Measurements from ENCODE around the gene RSPH9.
"Not testable (repeated sequence)": the region's sequence is repeated elsewhere in the genome, so short reads cannot be mapped to it uniquely, and the experiment has no call there.

The RSPH9 gene

DNA sequence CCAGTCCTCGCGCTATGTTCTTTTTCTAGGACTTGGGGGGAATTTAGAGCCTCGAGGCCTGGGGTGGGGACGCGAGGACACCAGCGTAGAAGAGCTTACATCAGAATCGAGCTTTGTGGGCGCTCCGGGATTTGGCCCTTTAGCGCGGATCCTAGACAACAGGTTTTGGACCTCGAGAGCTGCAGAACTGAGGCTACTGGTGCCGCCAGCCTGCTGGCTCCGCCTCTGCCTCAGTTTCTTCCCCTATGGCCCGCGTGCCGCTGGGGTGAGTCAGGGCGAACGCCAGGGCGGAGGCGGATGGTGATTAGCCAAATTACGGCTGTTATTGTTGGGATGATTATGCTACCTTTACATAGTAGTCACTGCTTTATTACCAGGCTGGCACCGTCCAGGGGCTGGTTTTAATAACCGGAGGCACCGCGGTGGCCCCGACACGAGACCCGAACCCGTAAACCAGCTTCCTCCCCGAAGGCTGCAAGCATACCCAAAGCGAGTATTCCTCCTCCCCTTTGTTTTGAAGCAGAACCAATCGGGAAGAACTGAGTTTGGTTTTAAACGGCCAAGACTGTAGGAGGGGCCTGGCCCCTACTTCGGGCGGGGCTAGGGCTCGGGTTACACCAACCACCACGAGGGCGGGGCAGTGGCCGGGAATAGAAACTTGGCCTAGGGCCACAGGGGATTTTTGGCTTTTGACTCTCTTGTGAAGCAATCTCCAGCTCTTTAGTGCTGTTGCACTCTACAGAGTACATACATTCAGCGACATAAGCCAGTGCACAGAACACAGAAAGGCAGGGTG lies 15.1 kb upstream of the RSPH9 start:
- DNase-seq = peak; percentile 83

DNA sequence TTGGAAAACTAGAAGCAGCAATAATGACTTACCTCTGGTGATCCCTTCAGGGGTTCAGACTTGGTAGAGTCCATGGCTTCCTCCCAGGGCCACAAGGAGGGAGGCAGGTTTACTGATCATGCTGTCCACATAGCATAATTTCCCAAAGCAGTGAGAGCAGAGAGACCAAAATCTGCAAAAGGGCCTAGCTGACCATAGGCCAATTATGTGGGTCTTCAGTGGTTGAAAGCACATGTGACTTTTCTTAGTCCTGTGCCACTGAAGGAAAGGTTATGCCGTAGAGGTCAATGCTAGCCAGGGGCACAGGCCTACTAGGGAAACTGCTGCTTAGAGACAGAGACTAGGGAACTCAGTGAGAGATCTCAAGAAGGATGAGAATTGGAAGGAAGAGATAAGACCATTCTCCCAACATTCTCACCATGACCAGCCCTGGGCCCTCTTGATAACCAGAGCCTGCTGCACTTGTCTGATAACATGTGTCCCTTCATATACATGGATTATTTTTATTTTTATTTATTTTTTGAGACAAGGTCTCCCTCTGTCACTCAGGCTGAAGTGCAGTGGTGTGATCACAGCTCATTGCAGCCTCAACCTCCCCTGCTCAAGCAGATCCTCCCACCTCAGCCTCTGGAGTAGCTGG lies 13.7 kb upstream of the RSPH9 start:
- no peak for DNase-seq

DNA sequence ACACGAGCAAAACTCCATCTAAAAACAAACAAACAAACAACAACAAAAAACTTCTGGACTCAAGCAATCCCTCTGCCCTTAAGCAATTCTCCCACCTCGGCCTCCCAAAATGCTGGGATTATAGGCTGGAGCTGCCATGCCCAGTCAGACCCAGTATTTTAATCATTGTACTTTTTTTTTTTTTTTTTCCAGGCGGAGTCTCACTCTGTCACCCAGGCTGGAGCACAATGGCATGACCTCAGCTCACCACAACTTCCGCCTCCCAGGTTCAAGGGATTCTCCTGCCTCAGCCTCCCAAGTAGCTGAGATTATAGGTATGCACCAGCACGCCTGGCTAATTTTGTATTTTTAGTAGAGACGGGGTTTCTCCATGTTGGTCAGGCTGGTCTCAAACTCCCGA lies 11.8 kb upstream of the RSPH9 start:
- not testable (repeated sequence) for DNase-seq

DNA sequence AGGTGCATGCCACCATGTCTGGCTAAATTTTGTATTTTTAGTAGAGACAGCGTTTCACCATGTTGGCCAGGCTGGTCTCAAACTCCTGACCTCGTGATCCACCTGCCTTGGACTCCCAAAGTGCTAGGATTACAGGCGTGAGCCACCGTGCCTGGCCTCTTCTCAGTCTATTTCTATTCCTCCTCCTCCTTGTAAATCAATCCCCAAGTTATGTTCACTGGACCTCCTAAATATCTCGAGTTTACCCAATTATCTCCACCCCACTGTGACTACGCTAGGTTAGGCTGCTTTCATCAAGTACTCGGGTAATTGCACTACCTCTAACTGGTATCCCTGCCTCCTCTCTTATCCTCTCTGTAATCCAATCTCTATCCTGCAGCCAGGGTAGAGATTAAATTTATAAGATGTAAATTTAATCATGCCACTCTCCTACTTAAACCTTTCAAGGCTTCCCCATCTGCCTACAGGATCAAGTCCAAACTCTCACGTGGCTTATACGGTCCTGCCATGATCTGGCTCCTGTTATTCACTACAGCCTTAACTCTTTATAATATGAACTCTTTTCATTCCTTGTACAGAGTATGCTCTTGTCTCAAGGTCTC lies 10.0 kb upstream of the RSPH9 start:
- DNase-seq = no peak

DNA sequence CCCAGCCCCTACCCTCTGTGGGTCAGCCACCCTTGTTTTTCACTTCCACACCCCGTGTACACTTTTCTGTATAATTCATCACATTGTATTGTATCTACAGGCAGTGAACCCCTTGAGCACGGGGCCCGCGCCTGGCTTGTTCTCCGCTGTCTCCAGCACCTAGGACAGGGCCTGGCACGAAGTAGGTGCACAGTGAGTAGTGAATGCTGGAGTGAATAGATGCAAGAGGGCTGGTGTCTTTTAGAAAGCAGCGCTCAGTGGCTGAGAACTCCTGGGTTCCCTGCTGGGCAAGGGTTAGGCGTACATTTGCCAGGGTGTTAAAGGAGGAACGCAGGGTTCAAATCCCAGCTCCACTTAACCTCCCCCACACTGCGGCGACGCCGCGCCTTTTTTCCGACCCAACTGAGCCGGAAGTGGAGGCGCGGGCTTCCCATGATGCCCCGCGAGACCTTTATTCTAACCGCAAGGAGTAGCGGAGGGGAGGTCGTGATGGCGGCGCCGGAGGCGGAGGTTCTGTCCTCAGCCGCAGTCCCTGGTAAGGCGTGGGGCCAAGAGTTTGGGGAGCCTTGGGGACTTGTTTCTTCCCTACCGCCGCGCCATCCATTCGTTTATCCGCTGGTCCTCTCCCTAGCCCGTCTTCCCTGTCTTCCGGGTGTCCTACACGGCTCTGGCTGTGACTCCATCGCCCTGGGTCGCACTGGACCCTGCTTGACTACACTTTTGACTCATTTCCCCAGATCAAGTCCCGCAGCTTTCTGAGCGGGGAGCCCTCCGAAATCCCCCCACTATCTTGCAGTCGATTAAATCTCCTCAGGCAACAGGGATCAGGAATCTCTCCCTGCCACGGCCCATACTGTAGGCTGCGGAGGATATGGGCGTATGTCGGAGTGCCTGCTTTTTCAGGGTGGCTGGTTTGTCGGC lies 9.2 kb upstream of the RSPH9 start, which contains the start of gene MAD2L1BP:
Gene MAD2L1BP (plus strand): TSS at position 454 of the 921 bp plus-strand sequence. CDS start 36 bp downstream, at position 490.
- DNase-seq = peak; percentile 17

DNA sequence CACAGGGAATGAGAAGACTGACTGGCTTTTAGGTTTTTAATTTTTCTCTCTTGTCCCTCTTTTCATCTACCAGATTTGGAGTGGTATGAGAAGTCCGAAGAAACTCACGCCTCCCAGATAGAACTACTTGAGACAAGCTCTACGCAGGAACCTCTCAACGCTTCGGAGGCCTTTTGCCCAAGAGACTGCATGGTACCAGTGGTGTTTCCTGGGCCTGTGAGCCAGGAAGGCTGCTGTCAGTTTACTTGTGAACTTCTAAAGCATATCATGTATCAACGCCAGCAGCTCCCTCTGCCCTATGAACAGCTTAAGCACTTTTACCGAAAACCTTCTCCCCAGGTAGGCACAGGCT lies 8.6 kb upstream of the RSPH9 start:
- DNase-seq = no peak

DNA sequence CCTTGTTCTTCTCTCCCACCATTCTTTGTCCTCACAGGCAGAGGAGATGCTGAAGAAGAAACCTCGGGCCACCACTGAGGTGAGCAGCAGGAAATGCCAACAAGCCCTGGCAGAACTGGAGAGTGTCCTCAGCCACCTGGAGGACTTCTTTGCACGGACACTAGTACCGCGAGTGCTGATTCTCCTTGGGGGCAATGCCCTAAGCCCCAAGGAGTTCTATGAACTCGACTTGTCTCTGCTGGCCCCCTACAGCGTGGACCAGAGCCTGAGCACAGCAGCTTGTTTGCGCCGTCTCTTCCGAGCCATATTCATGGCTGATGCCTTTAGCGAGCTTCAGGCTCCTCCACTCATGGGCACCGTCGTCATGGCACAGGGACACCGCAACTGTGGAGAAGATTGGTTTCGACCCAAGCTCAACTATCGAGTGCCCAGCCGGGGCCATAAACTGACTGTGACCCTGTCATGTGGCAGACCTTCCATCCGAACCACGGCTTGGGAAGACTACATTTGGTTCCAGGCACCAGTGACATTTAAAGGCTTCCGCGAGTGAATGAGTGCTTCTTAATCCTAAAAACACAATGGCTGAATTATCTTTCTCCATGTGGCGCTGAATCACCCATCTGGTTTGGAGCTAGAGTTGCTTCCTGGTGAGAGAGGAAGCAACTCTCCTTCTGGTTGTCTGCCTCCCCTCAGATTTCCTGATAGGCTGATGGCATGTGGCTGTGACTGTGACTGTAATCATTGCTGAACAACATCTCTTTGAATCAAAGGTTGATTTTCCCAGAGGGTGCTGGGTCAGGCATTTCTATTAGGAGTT lies 4.6 kb upstream of the RSPH9 start:
- DNase-seq = no peak

DNA sequence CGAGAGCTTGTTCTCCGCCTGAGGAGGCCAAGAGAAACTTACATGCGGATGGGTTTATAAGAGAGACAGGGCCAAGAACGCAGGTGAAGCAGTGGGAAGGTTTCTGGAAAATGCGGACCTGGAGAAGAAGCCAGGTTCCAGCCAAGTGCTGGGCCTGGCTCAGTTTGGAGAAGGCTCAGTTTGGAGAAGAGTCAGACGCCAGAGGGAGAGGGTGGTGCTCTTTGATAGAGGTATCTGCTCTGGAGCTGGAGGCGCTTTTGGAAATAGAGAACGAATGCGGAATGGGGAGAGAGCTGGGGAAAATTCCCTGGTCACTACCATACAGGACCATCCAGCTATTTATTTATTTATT lies 753 bp downstream of the RSPH9 start:
- DNase-seq = no peak

DNA sequence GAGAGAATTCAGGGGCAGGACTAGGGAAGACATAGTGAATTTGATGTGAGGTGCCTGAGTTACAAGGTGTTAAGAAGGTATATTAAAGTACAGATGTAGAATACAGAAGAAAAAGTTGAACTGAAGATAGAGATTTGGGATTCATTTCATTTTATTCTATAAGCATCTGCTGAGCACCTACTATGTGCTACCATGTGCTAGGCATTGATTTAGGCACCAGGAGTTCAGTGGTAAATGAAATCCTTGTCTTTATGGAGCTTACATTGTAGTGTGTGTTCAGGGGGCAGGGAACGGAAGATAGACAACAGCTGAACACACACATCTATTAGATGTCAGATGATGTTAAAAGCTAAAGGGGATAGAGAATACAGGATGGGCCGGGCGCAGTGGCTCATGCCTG lies 2.8 kb downstream of the RSPH9 start:
- no peak for DNase-seq

DNA sequence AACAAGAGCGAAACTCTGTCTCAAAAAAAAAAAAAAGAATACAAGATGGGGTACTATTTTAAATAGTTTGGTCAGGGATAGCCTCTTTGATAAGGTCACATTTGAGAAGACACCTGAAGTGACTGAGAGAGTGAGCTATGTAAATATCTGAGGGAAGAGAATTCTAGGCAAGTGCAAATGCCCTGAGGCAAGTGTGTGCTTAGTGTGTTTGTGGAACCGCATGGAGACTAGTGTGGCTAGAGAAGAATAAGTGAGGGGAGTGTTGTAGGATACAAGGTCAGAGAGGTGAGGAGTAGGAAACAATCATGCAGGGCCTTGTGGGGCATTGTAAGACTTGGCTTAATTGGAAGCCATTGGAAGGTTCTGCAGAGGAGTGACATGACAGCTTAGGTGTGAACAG lies 3.4 kb downstream of the RSPH9 start:
- no peak for DNase-seq

DNA sequence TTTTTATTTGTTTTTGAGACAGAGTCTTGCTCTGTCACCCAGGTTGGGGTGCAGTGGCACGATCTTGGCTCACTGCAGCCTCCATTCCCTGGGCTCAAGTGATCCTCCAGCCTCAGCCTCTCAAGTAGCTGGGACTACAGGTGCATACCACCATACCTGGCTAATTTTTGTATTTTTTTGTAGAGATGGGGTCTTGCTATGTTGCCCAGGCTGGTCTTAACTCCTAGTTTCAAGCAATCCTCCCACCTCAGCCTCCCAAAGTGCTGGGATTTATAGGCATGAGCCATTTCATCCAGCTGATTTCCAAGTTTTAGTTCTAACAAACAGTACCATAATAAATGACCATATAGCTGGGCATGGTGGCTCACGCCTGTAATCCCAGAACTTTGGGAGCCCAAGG lies 8.0 kb downstream of the RSPH9 start:
- not testable (repeated sequence) for DNase-seq

DNA sequence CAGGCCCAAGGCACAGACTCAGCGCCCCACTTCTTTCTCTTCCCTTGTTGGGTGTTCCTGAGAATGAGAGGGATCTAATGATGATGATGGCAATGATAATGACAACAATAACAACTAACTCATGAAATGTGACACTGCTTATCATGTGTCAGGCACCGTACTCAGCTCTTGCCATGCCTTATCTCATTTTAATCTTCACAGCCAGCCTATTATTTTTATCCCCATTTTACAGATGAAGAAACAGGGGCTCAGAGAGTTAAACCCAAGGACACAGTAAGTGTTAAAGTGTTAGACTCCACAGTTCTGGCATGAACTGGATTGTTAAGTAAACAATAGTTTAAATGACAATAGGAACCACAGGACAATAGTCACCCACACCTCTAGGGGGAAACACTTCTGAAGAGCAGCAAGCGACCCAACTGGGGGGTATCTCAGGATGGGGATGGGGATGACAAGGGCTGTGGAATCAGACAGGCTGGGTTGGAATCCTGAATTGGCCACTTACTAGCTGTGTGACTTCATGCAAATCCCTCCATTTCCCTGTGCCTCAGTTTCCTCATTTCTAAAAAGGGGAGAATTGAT lies 12.5 kb downstream of the RSPH9 start:
- DNase-seq = no peak

DNA sequence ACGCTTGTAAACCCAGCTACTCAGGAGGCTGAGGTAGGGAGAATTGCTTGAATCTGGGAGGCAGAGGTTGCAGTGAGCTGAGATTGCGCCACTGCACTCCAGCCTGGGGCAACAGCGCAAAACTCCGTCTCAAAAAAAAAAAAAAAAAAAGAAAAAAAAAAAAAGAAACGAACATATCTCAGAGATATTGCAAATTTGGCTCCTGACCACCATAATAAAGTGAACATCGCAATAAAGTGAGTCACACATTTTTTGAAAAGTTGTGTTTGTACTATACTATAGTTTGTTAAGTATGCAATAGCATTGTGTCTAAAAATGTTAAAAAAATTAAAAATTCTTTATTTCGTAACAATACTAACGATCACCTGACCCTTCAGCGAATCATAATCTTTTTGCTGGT lies 13.3 kb downstream of the RSPH9 start:
- no peak for DNase-seq

DNA sequence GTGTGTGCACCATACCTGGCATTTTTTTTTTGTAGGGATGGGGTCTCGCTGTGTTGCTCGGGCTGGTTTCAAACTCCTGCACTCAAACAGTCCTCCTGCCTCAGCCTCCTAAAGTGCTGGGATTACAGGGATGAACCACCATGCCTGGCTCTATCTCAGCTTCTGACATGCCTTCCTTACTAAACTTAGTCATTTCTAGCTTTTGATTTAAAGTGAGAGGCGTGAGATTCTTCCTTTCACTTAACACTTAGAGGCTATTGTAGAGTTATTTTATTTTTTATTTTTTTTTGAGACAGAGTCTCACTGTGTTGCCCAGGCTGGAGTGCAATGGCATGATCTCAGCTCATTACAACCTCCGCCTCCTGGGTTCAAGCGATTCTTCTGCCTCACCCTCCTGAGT lies 18.1 kb downstream of the RSPH9 start:
- not testable (repeated sequence) for DNase-seq

DNA sequence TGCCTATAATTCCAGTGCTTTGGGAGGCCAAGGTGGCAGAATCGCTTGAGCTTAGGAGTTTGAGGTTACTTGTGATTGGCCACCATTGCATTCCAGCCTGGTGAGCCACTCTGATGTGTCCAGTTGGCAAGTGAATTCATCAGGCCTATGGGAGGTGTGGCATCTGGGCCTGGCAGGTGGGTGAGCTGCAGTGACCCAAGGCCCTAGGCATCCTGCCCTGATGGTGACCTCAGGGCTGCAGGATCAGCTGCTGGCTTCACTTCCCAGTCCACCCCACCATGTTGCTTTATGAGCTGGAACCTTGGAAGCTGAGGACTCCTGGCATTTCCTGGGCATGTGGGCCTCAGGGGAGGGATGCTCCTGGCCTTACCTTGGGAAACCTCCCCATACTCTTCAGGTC lies 20.5 kb downstream of the RSPH9 start:
- DNase-seq = no peak

DNA sequence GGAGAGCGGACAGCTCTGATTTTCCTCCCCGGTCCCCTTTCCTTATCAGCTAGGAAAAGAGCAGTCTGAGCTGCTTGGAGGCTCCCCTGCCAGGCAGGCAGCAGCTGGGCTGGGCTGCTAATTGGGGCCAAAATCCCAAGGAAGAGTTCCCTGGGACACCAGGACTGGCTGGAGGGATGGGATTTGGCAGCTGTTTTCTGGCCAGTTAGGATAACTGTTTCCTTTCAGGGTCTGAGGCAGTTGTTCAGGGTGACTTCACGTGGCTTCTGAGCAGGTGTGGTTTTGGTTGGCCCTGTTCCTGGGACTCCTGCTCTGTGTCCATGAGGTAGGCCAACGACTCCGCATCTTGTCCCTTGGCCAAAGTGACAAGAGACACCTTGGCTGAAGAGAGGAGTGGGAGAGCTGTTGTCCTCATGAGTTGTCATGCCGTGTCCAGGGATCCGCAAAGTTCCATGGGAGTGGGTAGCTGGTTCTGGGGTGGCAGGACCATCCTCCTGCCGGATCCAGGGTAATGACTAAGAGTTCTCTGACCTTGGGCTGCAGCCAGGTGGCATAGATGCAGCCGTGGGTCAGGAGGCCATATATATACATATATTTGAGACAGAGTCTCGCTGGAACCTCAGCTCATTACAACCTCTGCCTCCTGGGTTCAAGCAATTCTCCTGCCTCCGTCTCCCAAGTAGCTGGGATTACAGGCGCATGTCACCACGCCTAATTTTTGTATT lies 21.5 kb downstream of the RSPH9 start:
- DNase-seq = no peak

DNA sequence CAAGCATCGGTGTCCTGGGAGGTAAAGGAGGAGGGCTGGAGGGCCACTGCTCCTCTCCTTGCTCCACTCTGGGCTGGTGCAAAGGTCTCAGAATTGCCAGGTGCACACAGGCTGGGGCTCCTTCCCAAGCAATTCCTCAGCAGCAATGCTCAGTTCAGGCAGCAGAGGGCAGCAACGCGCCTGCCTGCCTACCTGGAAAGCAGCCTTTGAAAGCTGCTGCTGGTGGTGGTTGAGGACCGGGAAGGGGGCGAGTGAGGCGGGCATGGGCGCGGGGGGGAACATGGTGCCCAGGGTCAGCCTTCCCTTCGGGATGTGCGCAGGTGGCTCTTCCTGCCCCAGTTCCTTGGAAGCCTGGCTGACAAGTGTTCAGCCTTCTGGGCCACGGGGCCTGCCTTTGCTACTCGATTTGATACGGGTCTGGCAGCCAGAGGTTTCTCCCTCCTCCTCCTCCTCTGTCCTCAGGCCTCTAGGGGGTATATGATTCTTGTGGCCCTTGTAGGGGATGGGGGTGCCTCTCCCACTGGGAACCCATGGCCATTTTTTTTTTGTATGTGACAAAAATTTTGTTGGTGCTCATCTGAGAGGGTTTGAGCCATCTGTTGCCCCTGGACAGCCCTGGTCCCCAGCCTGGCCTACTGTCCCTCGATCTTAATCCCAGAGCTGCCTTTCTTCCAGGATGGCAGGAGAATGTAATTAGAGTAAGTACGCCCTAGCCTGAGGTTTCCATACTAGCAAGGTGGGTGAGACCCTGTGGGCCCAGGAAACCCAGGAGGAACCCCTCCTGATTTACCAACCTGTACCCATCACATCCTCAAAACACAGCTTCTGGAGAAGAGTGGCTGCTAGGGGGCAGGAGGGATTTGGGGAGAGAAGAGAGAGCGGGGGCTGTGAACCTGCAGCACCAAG lies 22.7 kb downstream of the RSPH9 start:
- DNase-seq = peak; percentile 28

DNA sequence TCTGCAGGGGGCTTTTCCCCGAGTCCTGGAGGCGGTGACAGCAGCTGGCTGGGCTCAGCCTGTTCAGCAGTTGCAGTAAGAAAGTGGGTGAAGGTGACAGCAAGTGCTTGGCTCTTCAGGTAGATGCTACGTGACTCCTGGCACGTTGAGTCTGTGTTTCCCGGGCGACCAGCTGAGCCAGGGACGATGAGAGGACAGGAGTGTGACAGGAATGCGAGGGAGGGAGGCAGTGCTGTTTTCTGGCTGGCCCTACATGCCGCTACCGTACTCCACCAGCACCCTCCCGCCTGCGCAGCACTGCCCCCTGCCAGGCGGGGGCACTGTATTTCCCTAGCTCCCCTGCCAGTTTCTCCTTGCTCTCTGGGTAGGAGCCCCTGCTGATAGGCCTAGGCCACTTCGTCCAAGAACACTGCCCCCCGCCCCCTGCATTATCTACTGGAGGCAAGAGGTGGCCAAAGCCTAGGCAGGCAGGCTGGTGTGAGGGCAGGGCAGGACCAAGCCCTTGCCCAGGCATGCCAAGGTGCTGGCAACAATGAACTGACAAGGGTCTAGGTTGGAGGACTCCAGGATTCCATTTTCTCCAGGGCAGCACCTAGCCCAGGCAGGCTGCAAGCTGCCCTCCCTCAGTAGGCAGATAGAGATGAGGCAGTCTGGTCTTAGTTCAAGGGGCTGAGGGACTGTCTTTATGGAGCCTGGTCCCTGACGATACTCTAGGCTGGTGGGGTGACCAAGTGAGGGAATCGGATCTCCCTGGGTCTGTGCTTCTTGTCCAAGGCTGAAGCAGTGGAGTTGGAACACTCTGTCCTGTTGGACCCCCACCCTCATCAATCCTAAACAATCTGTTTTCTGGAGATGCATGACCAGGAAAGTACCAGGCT lies 23.6 kb downstream of the RSPH9 start:
- DNase-seq = no peak

Measured in GOT3 (cell line).